Measurements from ENCODE around the gene PPP1R3E. TPM values are rescaled to one million over a fixed set of nuclear protein-coding genes. Genes with fewer than 3 reads are reported as not detected.

Gene PPP1R3E
- total RNA-seq, 1 experiment from 2014 or later: 3.9 TPM

DNA sequence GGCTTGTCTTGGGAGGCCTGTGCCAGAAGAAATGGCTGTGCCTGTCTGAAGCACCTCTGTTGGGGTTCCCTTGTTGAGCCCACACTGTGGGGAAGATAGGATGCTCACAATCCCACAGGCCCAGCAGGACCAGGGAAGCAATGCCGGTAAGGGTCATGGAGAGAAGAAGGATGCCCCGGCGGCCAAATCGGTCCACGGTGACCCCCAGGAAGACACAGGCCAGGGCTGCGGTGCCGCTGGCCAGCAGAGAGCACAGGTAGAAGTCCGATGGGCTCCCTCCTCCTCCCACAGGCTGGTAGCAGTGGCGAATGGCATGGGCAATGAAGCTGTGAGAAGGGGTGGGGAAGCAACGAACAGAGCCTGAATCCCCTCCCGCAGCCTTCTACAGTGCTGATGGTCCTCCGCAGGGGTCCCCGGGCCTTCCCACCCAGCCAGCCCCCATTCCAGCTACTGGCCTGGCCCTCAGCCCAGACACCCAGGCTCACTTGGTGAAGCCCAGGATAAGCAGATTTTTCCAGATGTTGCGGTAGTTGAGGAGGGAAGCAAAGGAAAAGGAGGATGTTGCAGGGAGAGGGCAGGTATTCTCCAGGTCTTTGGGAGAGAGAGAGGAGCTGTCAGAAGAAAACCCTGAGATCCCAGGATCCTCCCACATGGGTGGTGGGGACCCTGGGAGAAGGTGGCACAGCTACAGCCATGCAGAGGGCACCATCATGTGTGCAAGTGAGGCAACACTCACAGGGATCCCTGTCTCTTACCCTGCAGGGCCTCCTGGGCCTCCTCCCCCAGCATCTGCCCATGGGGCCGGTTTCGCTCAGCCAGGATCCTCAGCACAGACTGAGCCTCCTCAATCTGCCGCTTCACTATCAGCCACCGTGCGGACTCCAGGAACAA, 45.0 kb upstream of the PPP1R3E start:
- no peak overlapping the region for H3T11ph ChIP-seq (ENCODE audit: low read length)
- no peak overlapping the region for H3K4me2 ChIP-seq (ENCODE audit: insufficient read depth, insufficient read length, low read length)
- no peak overlapping the region for H2AK5ac ChIP-seq (ENCODE audit: insufficient read length, low read length)
- H2AFZ ChIP-seq (ENCODE audit: low read length): no peak overlapping the region
- H3K27ac Mint-ChIP-seq: no peak overlapping the region; a peak in 1 of 7 replicates
- no peaks in the 10 kb centered on the region; a peak in 2 of 5 replicates for H3K9me3 Mint-ChIP-seq
- no peaks in the 10 kb centered on the region for H3K79me1 ChIP-seq (ENCODE audit: insufficient read depth, low read depth, low read length, poor library complexity, severe bottlenecking)
- no peak overlapping the region for H3K9ac ChIP-seq (ENCODE audit: extremely low read depth, insufficient read length, low read length)
- peaks cover 16 to 26% (median 22%) of the 10 kb centered on the region in 3 experiments for H3K36me3 Mint-ChIP-seq (ENCODE audit: insufficient read depth in 1 of 3, low read depth in 3 of 3)
- H2BK120ac ChIP-seq (ENCODE audit: low read depth, low read length, poor library complexity, severe bottlenecking): no peak overlapping the region
- H4K91ac ChIP-seq (ENCODE audit: insufficient read length, low read depth, low read length): no peak overlapping the region
- no peak overlapping the region for H3K23ac ChIP-seq (ENCODE audit: insufficient read length, low read depth, low read length)
- H3K4me1 Mint-ChIP-seq: peaks cover 19 to 21% of the 10 kb centered on the region in 2 experiments
- H3K9me3 ChIP-seq (ENCODE audit: control insufficient read depth, low read depth, low read length): no peaks in the 10 kb centered on the region
- H4K5ac ChIP-seq (ENCODE audit: insufficient read length, low read depth, low read length): no peak overlapping the region
- no peak overlapping the region for H2BK12ac ChIP-seq (ENCODE audit: insufficient read length, low read depth, low read length)
- DNase-seq: no peak
- peaks cover 16% of the 10 kb centered on the region for H3K27me3 Mint-ChIP-seq (ENCODE audit: low read depth)
- H2BK15ac ChIP-seq (ENCODE audit: low read depth, low read length): no peak overlapping the region
- no peak overlapping the region for H3K4me3 Mint-ChIP-seq
- no peak overlapping the region for H4K8ac ChIP-seq (replicated peaks; ENCODE audit: insufficient read length, low read depth, low read length)
- H4K20me1 ChIP-seq (ENCODE audit: control insufficient read depth, insufficient read depth, insufficient read length): no peaks in the 10 kb centered on the region
- H3K23me2 ChIP-seq (ENCODE audit: insufficient read length, low read depth, low read length, poor library complexity, severe bottlenecking): peaks cover 5% of the 10 kb centered on the region
- H2BK5ac ChIP-seq (ENCODE audit: insufficient read length, low read length): no peak overlapping the region
- H3K4me1 ChIP-seq (ENCODE audit: insufficient read depth, low read length): no peaks in the 10 kb centered on the region; the same call in 1 of the 2 replicates
- TF ChIP-seq, protein P1, sequence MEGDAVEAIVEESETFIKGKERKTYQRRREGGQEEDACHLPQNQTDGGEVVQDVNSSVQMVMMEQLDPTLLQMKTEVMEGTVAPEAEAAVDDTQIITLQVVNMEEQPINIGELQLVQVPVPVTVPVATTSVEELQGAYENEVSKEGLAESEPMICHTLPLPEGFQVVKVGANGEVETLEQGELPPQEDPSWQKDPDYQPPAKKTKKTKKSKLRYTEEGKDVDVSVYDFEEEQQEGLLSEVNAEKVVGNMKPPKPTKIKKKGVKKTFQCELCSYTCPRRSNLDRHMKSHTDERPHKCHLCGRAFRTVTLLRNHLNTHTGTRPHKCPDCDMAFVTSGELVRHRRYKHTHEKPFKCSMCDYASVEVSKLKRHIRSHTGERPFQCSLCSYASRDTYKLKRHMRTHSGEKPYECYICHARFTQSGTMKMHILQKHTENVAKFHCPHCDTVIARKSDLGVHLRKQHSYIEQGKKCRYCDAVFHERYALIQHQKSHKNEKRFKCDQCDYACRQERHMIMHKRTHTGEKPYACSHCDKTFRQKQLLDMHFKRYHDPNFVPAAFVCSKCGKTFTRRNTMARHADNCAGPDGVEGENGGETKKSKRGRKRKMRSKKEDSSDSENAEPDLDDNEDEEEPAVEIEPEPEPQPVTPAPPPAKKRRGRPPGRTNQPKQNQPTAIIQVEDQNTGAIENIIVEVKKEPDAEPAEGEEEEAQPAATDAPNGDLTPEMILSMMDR (conservative IDR thresholded peaks at IDR 0.05): no peak
- H3K4ac ChIP-seq (ENCODE audit: low read depth, low read length): no peak overlapping the region
- H3K18ac ChIP-seq (ENCODE audit: insufficient read length, low read depth, low read length): no peak overlapping the region
- H3K27me3 ChIP-seq (ENCODE audit: insufficient read depth, low read length): no peaks in the 10 kb centered on the region
- H3K27ac ChIP-seq (ENCODE audit: insufficient read length, low read depth, low read length): no peak overlapping the region
- no CpG with 5 or more reads among the region's 19 CpGs for WGBS (ENCODE audit: extremely low coverage, insufficient read length, low lambda C conversion rate)
- H2BK20ac ChIP-seq (ENCODE audit: low read depth, low read length, poor library complexity, severe bottlenecking): no peak overlapping the region
- no peaks in the 10 kb centered on the region for H3K79me2 ChIP-seq (ENCODE audit: insufficient read depth, low read length)
- no peak overlapping the region for H3K56ac ChIP-seq (ENCODE audit: insufficient read length, low read depth, low read length)
- no peak overlapping the region for H3K14ac ChIP-seq (ENCODE audit: insufficient read depth, low read length)

Measured in H9 (cell line).